ENCODE results near the gene PSRC1.

PSRC1 gene

GRCh38 chr1:109273570-109274288 lies 9.2 kb downstream of the PSRC1 start:
- DNase-seq (ENCODE audit: insufficient read length, low spot score) (no peak), FAIRE-seq (no peak)

- DNase-seq (ENCODE audit: insufficient read length, low spot score) (no peak), FAIRE-seq (no peak)
These were observed 10.0 kb downstream of the PSRC1 start for GRCh38 chr1:109272831-109273547.

- DNase-seq (ENCODE audit: insufficient read length, low spot score) (no peak), FAIRE-seq (no peak)
These were observed 10.7 kb downstream of the PSRC1 start for GRCh38 chr1:109272021-109272799.

DNA sequence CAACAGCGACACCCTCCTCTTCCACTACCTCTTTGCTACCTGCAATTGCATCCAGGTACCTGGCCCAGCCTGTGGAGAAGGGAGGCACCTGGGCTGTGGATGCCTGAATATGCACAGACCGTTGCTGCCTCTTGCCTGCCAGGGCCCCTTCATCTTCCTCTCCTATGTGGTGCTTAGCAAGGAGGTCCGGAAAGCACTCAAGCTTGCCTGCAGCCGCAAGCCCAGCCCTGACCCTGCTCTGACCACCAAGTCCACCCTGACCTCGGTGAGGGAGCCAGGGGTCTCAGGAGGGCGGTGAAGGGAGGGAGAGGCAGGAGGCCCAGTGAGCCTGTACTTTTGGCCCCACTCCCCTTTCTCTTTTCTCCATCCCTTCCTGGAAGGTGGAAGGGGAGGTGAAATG lies 11.5 kb downstream of the PSRC1 start:
- FAIRE-seq (no peak), DNase-seq (ENCODE audit: insufficient read length, low spot score) (no peak)

- FAIRE-seq (no peak), DNase-seq (ENCODE audit: insufficient read length, low spot score) (no peak)
These were observed 12.2 kb downstream of the PSRC1 start for GRCh38 chr1:109270623-109271317.

DNA sequence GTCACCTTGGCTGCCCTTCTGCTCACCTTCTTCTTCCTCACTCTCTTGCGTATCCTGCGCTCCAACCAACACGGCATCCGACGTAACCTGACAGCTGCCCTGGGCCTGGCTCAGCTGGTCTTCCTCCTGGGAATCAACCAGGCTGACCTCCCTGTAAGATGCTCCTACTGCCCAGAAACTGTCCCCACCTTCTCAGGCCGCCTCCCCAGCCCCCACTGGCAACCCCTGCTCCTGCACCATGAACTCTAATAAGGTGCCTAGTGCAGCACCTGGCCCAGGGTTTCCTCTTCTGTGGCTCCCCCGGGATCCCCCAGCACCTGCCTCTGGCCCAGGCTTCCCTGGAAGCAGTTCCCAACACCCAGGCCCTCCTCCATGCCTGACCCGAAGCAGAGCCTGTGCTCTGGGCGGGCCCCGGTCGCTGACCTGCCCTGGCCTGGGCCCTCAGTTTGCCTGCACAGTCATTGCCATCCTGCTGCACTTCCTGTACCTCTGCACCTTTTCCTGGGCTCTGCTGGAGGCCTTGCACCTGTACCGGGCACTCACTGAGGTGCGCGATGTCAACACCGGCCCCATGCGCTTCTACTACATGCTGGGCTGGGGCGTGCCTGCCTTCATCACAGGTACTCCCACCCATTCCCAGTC lies 12.8 kb downstream of the PSRC1 start:
- no peak for FAIRE-seq
- DNase-seq (ENCODE audit: insufficient read length, low spot score) = no peak

DNA sequence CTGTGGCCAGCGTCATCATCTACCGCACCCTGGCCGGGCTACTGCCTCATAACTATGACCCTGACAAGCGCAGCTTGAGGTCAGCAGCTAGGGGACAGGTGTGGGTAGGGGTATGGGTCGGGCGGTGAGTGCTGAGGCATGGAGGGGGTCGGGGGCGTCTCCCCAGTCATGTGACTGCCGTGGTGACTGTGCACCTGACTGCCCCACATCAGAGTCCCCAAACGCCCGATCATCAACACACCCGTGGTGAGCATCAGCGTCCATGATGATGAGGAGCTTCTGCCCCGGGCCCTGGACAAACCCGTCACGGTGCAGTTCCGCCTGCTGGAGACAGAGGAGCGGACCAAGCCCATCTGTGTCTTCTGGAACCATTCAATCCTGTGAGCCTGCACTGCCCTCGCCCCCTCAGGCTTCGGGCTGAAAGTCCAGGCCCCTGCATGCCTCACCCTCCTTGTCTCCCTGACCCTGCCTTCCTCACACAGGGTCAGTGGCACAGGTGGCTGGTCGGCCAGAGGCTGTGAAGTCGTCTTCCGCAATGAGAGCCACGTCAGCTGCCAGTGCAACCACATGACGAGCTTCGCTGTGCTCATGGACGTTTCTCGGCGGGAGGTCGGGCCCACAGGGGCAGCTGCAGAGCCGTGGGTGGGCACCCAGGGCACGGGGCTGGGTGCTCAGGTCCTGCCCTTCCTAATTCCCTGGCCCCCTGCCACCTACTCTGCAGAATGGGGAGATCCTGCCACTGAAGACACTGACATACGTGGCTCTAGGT lies 13.5 kb downstream of the PSRC1 start:
- DNase-seq (ENCODE audit: insufficient read length, low spot score) (no peak), FAIRE-seq (no peak)

DNA sequence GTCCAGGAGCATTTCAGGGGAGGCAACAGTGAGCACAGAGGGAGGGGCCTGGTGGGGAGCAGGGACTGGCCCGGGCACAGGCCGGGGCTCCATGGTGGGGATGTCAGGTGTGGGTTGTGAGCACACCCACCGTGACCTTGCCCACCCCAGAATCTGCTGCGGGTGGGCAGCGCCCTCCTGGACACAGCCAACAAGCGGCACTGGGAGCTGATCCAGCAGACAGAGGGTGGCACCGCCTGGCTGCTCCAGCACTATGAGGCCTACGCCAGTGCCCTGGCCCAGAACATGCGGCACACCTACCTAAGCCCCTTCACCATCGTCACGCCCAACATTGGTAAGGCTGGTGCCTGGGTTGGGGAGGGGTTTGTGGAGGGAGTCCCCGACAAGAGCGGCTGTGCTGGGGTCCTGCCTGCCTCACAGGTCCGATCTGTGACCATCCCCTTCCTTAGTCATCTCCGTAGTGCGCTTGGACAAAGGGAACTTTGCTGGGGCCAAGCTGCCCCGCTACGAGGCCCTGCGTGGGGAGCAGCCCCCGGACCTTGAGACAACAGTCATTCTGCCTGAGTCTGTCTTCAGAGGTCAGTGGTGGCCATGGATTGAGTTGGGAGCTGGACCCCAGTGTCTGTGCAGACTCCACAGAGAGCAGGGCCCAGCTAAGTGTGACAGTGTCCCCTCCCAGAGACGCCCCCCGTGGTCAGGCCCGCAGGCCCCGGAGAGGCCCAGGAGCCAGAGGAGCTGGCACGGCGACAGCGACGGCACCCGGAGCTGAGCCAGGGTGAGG lies 14.3 kb downstream of the PSRC1 start:
- no peak for FAIRE-seq
- DNase-seq (ENCODE audit: insufficient read length, low spot score) = no peak

DNA sequence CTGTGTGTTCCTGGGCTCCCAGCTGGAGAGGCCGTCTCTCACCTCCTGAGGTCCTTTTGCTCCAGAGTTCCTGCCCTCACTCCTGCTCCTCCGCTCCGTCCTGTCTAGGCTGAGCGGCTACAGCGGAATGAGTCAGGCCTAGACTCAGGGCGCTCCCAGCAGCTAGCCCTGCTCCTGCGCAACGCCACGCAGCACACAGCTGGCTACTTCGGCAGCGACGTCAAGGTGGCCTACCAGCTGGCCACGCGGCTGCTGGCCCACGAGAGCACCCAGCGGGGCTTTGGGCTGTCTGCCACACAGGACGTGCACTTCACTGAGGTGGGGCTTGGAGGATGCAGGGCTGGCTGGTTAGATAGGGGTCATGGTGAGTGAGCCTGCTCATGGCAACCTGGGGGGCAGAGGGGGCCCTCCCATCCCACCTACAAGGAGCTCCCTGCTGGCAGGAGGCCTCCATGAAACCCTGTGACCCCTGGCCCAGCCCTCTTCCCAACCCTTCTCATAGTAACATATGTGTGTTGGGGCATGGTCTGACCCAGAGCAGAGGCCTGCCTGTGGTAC lies 15.1 kb downstream of the PSRC1 start:
- DNase-seq (ENCODE audit: insufficient read length, low spot score) = no peak
- FAIRE-seq = no peak

- DNase-seq (ENCODE audit: insufficient read length, low spot score) = no peak
- no peak for FAIRE-seq
These were observed 16.0 kb downstream of the PSRC1 start for GRCh38 chr1:109266965-109267364.

DNA sequence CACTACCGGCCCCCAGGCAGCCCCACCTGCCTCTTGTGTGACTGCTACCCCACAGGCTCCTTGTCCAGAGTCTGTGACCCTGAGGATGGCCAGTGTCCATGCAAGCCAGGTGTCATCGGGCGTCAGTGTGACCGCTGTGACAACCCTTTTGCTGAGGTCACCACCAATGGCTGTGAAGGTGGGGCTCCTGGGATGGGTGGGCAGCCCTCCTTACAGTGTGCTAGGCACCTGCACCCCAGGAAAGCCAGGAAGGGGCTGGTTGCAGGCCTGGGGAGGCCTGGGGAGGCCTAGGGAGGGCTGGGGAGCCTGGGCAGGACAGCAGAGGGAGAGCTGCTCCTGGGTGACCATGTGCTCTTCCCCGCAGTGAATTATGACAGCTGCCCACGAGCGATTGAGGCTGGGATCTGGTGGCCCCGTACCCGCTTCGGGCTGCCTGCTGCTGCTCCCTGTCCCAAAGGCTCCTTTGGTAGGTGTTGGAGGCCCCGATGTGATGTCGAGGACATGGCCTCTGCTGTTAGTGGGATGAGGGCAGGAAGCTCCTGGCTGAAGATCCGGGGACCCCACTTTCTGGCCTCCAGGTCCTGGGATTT lies 17.1 kb downstream of the PSRC1 start:
- DNase-seq (ENCODE audit: insufficient read length, low spot score) (no peak), FAIRE-seq (no peak)

GRCh38 chr1:109265016-109265415 lies 17.9 kb downstream of the PSRC1 start:
- DNase-seq (ENCODE audit: insufficient read length, low spot score) = no peak
- no peak for FAIRE-seq

- no peak for FAIRE-seq
- no peak for DNase-seq (ENCODE audit: insufficient read length, low spot score)
These were observed 18.6 kb downstream of the PSRC1 start for GRCh38 chr1:109264379-109264755.

DNA sequence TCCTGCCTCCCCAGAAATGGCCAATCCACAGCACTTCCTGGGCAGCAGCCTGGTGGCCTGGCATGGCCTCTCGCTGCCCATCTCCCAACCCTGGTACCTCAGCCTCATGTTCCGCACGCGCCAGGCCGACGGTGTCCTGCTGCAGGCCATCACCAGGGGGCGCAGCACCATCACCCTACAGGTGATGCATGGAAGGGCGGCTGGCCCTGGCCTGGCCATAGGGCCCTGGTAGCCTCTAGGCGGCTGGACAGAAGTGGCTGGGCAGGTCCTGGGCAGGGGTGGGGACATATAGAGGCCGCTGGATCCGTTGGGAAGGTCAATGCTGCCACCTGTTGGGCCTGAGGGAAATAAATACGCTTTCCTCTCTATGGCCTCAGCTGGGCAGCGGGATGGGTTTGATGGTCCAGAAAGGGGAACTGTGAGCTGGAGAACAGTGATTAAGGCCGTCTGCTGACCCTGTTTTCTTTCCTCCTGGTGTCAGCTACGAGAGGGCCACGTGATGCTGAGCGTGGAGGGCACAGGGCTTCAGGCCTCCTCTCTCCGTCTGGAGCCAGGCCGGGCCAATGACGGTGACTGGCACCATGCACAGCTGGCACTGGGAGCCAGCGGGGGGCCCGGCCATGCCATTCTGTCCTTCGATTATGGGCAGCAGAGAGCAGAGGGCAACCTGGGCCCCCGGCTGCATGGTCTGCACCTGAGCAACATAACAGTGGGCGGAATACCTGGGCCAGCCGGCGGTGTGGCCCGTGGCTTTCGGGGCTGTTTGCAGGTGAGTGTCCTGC lies 19.2 kb downstream of the PSRC1 start:
- FAIRE-seq (peak; percentile 84), DNase-seq (ENCODE audit: insufficient read length, low spot score) (peak; percentile 74)

DNA sequence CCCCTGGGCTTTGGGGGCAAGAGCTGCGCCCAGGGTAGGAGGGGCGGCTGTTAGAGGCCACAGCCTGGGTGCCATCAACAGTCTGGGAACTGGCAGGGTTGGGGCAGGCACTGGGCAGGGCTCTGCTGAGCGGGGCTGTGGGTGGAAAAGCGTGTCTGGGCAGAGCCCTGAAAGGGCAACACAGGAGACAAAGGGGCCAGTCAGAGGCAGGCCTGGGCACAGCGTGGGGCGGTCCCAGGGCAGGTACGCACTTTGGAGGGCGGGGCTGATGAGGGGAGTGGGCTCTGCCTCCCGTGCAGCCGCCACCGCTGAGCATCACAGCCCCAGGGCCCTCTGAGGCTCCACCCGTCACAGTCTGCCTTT lies 19.7 kb downstream of the PSRC1 start:
- DNase-seq (ENCODE audit: insufficient read length, low spot score) (no peak), FAIRE-seq (no peak)

DNA sequence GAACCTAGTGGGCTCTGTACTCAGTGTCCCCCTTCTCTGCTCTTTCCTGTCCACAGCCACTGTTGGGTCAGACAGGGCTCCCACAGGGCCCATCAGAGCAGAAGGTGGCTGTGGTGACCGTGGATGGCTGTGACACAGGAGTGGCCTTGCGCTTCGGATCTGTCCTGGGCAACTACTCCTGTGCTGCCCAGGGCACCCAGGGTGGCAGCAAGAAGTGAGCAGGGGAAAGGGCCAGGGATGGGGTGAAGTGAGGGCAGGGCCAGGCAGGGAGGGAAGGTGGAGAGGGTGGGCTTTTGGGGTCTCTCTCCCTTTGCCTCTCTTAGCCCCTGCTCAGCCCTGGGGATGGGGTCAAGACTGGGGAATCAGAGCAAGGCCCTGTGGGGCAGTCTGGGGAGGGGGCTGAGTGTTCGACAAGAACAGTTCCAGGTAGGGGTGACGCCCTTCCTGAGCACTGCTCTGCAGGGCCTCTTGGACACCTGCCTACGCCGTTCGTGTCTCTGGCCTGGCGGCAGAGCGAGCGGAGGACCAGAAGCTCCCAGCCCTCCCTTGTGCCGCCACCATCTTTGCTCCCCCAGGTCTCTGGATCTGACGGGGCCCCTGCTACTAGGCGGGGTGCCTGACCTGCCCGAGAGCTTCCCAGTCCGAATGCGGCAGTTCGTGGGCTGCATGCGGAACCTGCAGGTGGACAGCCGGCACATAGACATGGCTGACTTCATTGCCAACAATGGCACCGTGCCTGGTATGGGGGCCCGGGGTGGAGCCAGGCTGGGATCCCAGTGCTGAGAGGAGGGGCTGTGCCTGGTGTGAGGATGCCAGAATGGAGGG lies 20.5 kb downstream of the PSRC1 start:
- FAIRE-seq = no peak

DNA sequence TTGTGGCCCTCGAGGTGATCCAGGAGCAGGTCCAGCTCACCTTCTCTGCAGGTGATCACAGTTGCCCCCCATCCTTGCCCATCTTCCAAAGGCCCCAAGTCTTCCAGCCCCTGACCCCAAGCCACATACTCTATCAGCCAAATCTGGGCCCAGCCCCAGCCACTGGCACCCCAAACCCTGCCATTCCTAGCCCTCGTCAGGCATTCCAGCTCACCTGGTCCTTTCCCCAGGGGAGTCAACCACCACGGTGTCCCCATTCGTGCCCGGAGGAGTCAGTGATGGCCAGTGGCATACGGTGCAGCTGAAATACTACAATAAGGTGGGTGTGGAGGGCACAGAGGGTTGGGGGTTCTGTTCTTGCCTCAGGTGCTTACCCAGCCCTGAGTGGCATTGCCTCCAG lies 21.4 kb downstream of the PSRC1 start:
- DNase-seq (ENCODE audit: insufficient read length, low spot score) (no peak), FAIRE-seq (no peak)

More for the DNA sequence above, 20.5 kb downstream of the PSRC1 start:
- DNase-seq (ENCODE audit: insufficient read length, low spot score) = no peak

Measured in HTR-8/SVneo (cell line).